Hepatocyte (in vitro differentiated cells): ENCODE data around the gene TARBP2. TPM values are rescaled to one million over a fixed set of nuclear protein-coding genes. Genes with fewer than 3 reads are reported as not detected.

Experiments used
- DNase-seq: peaks from one replicate; pipeline ENCODE4 v3.0.0-alpha.2; 2016; ENCODE audit warnings: low spot score
- H2AFZ ChIP-seq: fragments of 200-600 bp; sonication (generic); 2 replicates; pipeline ENCODE4 v1.6.0; 2016; ENCODE audit warnings: antibody characterized with exemption, mild to moderate bottlenecking
- H3K27ac ChIP-seq: fragments of 200-600 bp; sonication (generic); 2 replicates; pipeline ENCODE4 v1.5.1; 2016; ENCODE audit warnings: mild to moderate bottlenecking
- H3K27me3 ChIP-seq: fragments of 200-600 bp; sonication (generic); 2 replicates; pipeline ENCODE4 v1.6.1; 2016
- H3K36me3 ChIP-seq: fragments of 200-600 bp; sonication (generic); replicated peaks from 2 replicates; pipeline ENCODE4 v1.5.1; 2016; ENCODE audit warnings: low read depth; ENCODE audit not compliant: insufficient read depth
- H3K4me1 ChIP-seq: fragments of 200-600 bp; sonication (generic); 2 replicates; pipeline ENCODE4 v1.5.1; 2016; ENCODE audit warnings: mild to moderate bottlenecking, moderate library complexity; ENCODE audit not compliant: insufficient read depth
- H3K4me2 ChIP-seq: fragments of 200-600 bp; sonication (generic); 2 replicates; pipeline ENCODE4 v1.6.0; 2016
- H3K4me3 ChIP-seq: fragments of 200-600 bp; sonication (generic); 2 replicates; pipeline ENCODE4 v1.5.1; 2016; ENCODE audit warnings: mild to moderate bottlenecking
- H3K79me2 ChIP-seq: fragments of 200-600 bp; sonication (generic); 2 replicates; pipeline ENCODE4 v1.6.0; 2017; ENCODE audit warnings: mild to moderate bottlenecking
- H3K9me2 ChIP-seq: fragments of 200-600 bp; sonication (generic); replicated peaks from 2 replicates; pipeline ENCODE4 v1.6.0; 2017; ENCODE audit warnings: mild to moderate bottlenecking; ENCODE audit not compliant: insufficient read depth
- H3K9me3 ChIP-seq: fragments of 200-600 bp; sonication (generic); 2 replicates; pipeline ENCODE4 v1.5.1; 2016; ENCODE audit warnings: low read depth, mild to moderate bottlenecking
- H4K20me1 ChIP-seq: fragments of 200-600 bp; sonication (generic); 2 replicates; pipeline ENCODE4 v1.6.0; 2016; ENCODE audit warnings: mild to moderate bottlenecking; ENCODE audit not compliant: insufficient read depth, poor library complexity, severe bottlenecking
- CTCF ChIP-seq: fragments of 200-600 bp; sonication (generic); IDR thresholded peaks from 2 replicates; pipeline ENCODE4 v1.5.1; 2016; ENCODE audit warnings: antibody characterized with exemption, mild to moderate bottlenecking; ENCODE audit not compliant: poor library complexity
- EZH2 ChIP-seq: fragments of 200-600 bp; sonication (generic); IDR thresholded peaks from 2 replicates; pipeline ENCODE4 v1.6.1; 2016; ENCODE audit warnings: antibody characterized with exemption, mild to moderate bottlenecking, borderline replicate concordance
- EZH2phosphoT487 ChIP-seq: fragments of 200-600 bp; sonication (generic); IDR thresholded peaks from one replicate; pipeline ENCODE4 v1.6.1; 2018; ENCODE audit warnings: antibody characterized with exemption, mild to moderate bottlenecking, low read depth, moderate library complexity; ENCODE audit not compliant: unreplicated experiment, severe bottlenecking
- WGBS: methylation state at CpG from one replicate; pipeline ENCODE4 v1.1.6; 2016; ENCODE audit warnings: low lambda C conversion rate; ENCODE audit errors: missing lambda C conversion rate; 5-methylcytosine and 5-hydroxymethylcytosine counted together
- polyA plus RNA-seq: library from polyadenylated mRNA; unstranded; fragments of >200 nt; fragmentation: Nextera tagmentation; extraction: Ambion mirVana; gene quantifications from 2 replicates; pipeline ENCODE4 v1.2.1, GENCODE V29; 2016
- total RNA-seq: library from RNA; depleted of rRNA; stranded (reverse); fragments of >200 nt; gene quantifications from 2 replicates; pipeline ENCODE4 v1.2.3, GENCODE V29; 2014

The TARBP2 gene
- total and polyA plus RNA-seq, 2 experiments from 2014 or later = 39.1 to 88.6 TPM

GRCh38 chr12:53483225-53483978 lies 17.7 kb upstream of the TARBP2 start:
- Histone ChIP-seq H2AFZ (no peak overlapping the region), H3K4me3 (no peak overlapping the region), H4K20me1 (peaks cover 31% of the 10 kb centered on the region), H3K4me1 (no peaks in the 10 kb centered on the region), H3K9me2 (no peaks in the 10 kb centered on the region), H3K79me2 (peaks cover 15% of the 10 kb centered on the region), H3K27ac (peak overlapping the region; percentile 13), H3K27me3 (no peaks in the 10 kb centered on the region), H3K9me3 (no peaks in the 10 kb centered on the region), H3K4me2 (no peak overlapping the region), H3K36me3 (no peaks in the 10 kb centered on the region)
- no peak for DNase-seq
- WGBS = 79% methylated on average over 9 of the region's 9 CpGs
- TF ChIP-seq CTCF = no peak
- TF ChIP-seq EZH2phosphoT487 = no peak
- TF ChIP-seq EZH2 = no peak

- H2AFZ ChIP-seq = no peak overlapping the region
- H4K20me1 ChIP-seq = peaks cover 25% of the 10 kb centered on the region
- no peaks in the 10 kb centered on the region for H3K4me1 ChIP-seq
- H3K36me3 ChIP-seq = no peaks in the 10 kb centered on the region
- no peak overlapping the region for H3K27ac ChIP-seq
- no peaks in the 10 kb centered on the region for H3K9me2 ChIP-seq
- no peak overlapping the region for H3K4me3 ChIP-seq
- H3K9me3 ChIP-seq = no peaks in the 10 kb centered on the region
- H3K27me3 ChIP-seq = no peaks in the 10 kb centered on the region
- no peak overlapping the region for H3K4me2 ChIP-seq
- TF ChIP-seq EZH2 = no peak
- no peak for TF ChIP-seq EZH2phosphoT487
- no peak for TF ChIP-seq CTCF
- H3K79me2 ChIP-seq = peaks cover 15% of the 10 kb centered on the region
- WGBS = 91% methylated on average over 4 of the region's 4 CpGs
- no peak for DNase-seq
These were observed 17.1 kb upstream of the TARBP2 start for GRCh38 chr12:53483979-53484377.

DNA sequence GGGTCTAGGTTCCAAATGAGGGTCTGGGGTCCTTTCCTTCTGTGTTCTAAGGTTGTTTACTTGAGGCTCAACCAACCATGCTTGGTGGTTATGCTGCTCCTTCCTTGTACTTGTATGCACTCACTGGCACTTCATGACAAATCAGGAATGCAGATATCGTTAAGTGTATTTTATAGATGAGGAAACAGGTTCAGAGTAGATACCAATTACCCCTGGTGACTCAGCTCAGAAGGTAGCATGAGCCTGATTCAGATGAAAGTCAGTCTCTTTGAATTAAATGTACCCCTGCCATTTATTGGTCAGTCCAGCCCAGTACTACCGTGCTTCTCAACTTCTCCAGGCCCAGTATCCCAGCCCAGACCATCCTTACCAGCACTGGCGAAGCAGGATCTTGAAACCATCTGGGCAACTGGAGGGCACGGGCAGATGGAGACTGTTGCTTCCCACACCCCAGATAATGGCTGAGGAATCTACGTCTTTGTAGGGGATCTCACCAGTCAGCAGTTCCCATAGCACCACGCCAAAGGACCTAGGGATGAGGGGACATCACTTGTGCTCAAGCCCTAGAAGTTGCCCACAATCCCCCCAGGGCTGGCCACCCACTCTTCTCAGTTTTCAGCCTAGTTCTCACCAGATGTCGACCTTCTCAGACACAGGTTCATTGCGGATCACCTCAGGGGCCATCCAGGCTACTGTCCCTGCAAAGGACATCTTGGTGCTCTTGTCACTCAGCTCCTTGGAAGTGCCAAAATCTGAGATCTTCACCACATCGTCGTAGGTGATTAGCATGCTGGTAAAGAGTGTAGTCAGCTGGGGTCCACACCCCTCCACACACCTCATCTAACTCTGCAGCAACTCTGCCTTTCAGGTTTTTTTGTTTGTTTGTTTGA lies 16.2 kb upstream of the TARBP2 start:
- 93% methylated on average over 10 of the region's 10 CpGs for WGBS
- H3K36me3 ChIP-seq = no peaks in the 10 kb centered on the region

More for the DNA sequence above, 16.2 kb upstream of the TARBP2 start:
- H4K20me1 ChIP-seq = peaks cover 16% of the 10 kb centered on the region
- no peak overlapping the region for H2AFZ ChIP-seq
- H3K4me3 ChIP-seq = no peak overlapping the region
- no peaks in the 10 kb centered on the region for H3K27me3 ChIP-seq
- H3K79me2 ChIP-seq = peaks cover 16% of the 10 kb centered on the region
- no peak for DNase-seq
- no peaks in the 10 kb centered on the region for H3K9me2 ChIP-seq
- H3K27ac ChIP-seq = no peak overlapping the region
- H3K4me2 ChIP-seq = no peak overlapping the region
- no peaks in the 10 kb centered on the region for H3K4me1 ChIP-seq
- TF ChIP-seq EZH2phosphoT487 (no peak), EZH2 (no peak), CTCF (no peak)
- no peaks in the 10 kb centered on the region for H3K9me3 ChIP-seq
